HepG2 (cell line): ENCODE data around the gene SLC9A8. TPM values are rescaled to one million over a fixed set of nuclear protein-coding genes. Genes with fewer than 3 reads are reported as not detected.
A peak's percentile ranks its signal among the peaks of the same experiment; 100 is the strongest.

Experiments
- ARNTL ChIP-seq: sonication (generic); formaldehyde crosslinking; IDR thresholded peaks from 2 replicates; pipeline ENCODE4 v1.4.0; 2020; ENCODE audit warnings: mild to moderate bottlenecking, missing genetic modification reagents
- CEBPB ChIP-seq: IDR thresholded peaks from 2 replicates; pipeline ENCODE4 v1.6.1; 2011; ENCODE audit warnings: low read depth, low read length, improper control_type of control experiment, borderline replicate concordance
- JDP2 ChIP-seq: sonication (generic); formaldehyde crosslinking; IDR thresholded peaks from 2 replicates; pipeline ENCODE4 v1.8.1; 2022; ENCODE audit warnings: missing genetic modification reagents, borderline replicate concordance
- NFE2 ChIP-seq: sonication (generic); formaldehyde crosslinking; IDR thresholded peaks from 2 replicates; pipeline ENCODE4 v1.4.0; 2020; ENCODE audit warnings: missing genetic modification reagents
- PAX8 ChIP-seq: sonication (generic); formaldehyde crosslinking; IDR thresholded peaks from 2 replicates; pipeline ENCODE4 v1.8.0; 2022; ENCODE audit warnings: mild to moderate bottlenecking, missing genetic modification reagents, borderline replicate concordance
- PCBP2 ChIP-seq: fragments of 200-400 bp; formaldehyde crosslinking; optimal IDR thresholded peaks from 2 replicates; pipeline ENCODE3; 2018; ENCODE audit warnings: low read length, low read depth; ENCODE audit not compliant: poor library complexity, severe bottlenecking
- SMAD9 ChIP-seq: sonication (generic); formaldehyde crosslinking; IDR thresholded peaks from 2 replicates; pipeline ENCODE4 v1.5.1; 2020; ENCODE audit warnings: mild to moderate bottlenecking, missing genetic modification reagents
- polyA plus RNA-seq, 8 experiments: library from polyadenylated mRNA; depleted of rRNA in 3 of 8; stranded (reverse) in 7 of 8; unstranded in 1 of 8; fragments of >200 nt; fragmentation: Illumina TruSeq in 4 of 8; extraction: Trizol in 4 of 8; gene quantifications; 2 replicates each; pipeline versions ENCODE4 v1.2.1 to v1.2.3, GENCODE V29; 2011 to 2016; ENCODE audit warnings: low read depth in 4 of 8, missing spikeins in 1 of 8, mixed read lengths in 1 of 8; ENCODE audit not compliant: insufficient read depth in 1 of 8
- total RNA-seq, 5 experiments: library from RNA; depleted of rRNA; stranded (reverse); fragments of >200 nt; fragmentation: Illumina TruSeq; extraction: Trizol; gene quantifications; 2 replicates each; pipeline ENCODE4 v1.2.3, GENCODE V29; 2016; ENCODE audit warnings: low read depth in 1 of 5
- TF ChIP-seq, protein P1 (sequence below): sonication (generic); formaldehyde crosslinking; IDR thresholded peaks from 2 replicates; pipeline ENCODE4 v1.5.1; 2020; ENCODE audit warnings: mild to moderate bottlenecking, missing genetic modification reagents, moderate library complexity
- TF ChIP-seq, protein P2 (sequence below): sonication (generic); formaldehyde crosslinking; IDR thresholded peaks from 2 replicates; pipeline ENCODE4 v1.4.0; 2020; ENCODE audit warnings: missing genetic modification reagents, borderline replicate concordance
- TF ChIP-seq, protein P3 (sequence below): sonication (generic); formaldehyde crosslinking; IDR thresholded peaks from 2 replicates; pipeline ENCODE4 v1.8.0; 2022; ENCODE audit warnings: mild to moderate bottlenecking, missing genetic modification reagents, moderate library complexity
- TF ChIP-seq, protein P4 (sequence below): sonication (generic); formaldehyde crosslinking; IDR thresholded peaks from 2 replicates; pipeline ENCODE4 v1.8.0; 2022; ENCODE audit warnings: missing genetic modification reagents, low read depth, mild to moderate bottlenecking, borderline replicate concordance
- TF ChIP-seq, protein P5 (sequence below): sonication (generic); formaldehyde crosslinking; IDR thresholded peaks from 2 replicates; pipeline ENCODE4 v1.5.1; 2020; ENCODE audit warnings: missing genetic modification reagents, mild to moderate bottlenecking, borderline replicate concordance
- TF ChIP-seq, protein P6 (sequence below): fragments of 450-650 bp; IDR thresholded peaks from 2 replicates; pipeline ENCODE4 v1.6.1; 2016

Gene SLC9A8
- total and polyA plus RNA-seq, 2 of the 13 experiments (the other 11 are each of a cell fraction or from before 2014, with no cell fraction given) = 4.1 to 7.4 TPM

DNA sequence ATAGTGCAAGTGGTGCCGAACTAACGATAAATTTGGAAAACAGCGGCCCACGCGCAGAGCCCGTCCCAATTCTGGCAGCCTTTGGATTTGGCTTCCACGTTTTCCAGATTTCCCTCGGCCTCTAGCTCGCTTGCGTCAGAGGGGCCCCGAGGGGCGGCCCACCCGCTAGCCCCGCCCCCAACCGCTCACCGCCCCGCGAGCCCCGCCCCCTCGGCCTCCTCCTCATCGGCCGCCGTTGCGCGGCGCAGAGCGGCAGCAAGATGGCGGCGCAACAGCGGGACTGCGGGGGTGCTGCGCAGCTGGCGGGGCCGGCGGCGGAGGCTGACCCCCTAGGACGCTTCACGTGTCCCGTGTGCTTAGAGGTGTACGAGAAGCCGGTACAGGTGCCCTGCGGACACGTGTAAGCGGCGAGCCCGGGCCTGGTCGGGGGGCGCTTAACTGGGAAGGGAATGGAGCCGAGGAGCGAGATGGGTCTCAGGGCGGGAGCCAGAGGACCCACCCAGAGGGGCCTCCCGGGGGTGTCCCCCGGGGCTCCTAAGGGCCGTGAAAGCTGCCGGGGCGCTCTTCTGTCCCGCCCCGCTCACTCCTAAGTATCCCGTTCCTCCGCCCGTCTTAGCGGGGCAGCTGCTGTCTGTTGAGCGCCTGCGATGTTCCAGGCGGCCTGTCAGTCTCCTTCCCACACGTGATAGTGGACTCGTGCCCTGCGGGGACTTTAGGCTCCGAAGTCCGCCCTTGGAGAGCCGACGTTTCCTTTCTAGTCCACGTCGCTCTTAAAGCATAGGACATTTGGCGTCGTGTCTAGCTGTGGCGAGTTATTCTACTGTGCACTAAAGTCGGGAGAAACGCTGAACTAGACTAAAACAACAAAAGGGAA is 123.8 kb downstream of the SLC9A8 start, which contains the start of gene RNF114 (continued):
- TF ChIP-seq, protein P1, sequence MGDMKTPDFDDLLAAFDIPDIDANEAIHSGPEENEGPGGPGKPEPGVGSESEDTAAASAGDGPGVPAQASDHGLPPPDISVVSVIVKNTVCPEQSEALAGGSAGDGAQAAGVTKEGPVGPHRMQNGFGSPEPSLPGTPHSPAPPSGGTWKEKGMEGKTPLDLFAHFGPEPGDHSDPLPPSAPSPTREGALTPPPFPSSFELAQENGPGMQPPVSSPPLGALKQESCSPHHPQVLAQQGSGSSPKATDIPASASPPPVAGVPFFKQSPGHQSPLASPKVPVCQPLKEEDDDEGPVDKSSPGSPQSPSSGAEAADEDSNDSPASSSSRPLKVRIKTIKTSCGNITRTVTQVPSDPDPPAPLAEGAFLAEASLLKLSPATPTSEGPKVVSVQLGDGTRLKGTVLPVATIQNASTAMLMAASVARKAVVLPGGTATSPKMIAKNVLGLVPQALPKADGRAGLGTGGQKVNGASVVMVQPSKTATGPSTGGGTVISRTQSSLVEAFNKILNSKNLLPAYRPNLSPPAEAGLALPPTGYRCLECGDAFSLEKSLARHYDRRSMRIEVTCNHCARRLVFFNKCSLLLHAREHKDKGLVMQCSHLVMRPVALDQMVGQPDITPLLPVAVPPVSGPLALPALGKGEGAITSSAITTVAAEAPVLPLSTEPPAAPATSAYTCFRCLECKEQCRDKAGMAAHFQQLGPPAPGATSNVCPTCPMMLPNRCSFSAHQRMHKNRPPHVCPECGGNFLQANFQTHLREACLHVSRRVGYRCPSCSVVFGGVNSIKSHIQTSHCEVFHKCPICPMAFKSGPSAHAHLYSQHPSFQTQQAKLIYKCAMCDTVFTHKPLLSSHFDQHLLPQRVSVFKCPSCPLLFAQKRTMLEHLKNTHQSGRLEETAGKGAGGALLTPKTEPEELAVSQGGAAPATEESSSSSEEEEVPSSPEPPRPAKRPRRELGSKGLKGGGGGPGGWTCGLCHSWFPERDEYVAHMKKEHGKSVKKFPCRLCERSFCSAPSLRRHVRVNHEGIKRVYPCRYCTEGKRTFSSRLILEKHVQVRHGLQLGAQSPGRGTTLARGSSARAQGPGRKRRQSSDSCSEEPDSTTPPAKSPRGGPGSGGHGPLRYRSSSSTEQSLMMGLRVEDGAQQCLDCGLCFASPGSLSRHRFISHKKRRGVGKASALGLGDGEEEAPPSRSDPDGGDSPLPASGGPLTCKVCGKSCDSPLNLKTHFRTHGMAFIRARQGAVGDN (CRISPR knock-in tag) = peak; percentile 91
- 0 out of 2 replicates have a peak, but pooled peaks have one; percentile 8 for TF ChIP-seq NFE2
- TF ChIP-seq, protein P2, sequence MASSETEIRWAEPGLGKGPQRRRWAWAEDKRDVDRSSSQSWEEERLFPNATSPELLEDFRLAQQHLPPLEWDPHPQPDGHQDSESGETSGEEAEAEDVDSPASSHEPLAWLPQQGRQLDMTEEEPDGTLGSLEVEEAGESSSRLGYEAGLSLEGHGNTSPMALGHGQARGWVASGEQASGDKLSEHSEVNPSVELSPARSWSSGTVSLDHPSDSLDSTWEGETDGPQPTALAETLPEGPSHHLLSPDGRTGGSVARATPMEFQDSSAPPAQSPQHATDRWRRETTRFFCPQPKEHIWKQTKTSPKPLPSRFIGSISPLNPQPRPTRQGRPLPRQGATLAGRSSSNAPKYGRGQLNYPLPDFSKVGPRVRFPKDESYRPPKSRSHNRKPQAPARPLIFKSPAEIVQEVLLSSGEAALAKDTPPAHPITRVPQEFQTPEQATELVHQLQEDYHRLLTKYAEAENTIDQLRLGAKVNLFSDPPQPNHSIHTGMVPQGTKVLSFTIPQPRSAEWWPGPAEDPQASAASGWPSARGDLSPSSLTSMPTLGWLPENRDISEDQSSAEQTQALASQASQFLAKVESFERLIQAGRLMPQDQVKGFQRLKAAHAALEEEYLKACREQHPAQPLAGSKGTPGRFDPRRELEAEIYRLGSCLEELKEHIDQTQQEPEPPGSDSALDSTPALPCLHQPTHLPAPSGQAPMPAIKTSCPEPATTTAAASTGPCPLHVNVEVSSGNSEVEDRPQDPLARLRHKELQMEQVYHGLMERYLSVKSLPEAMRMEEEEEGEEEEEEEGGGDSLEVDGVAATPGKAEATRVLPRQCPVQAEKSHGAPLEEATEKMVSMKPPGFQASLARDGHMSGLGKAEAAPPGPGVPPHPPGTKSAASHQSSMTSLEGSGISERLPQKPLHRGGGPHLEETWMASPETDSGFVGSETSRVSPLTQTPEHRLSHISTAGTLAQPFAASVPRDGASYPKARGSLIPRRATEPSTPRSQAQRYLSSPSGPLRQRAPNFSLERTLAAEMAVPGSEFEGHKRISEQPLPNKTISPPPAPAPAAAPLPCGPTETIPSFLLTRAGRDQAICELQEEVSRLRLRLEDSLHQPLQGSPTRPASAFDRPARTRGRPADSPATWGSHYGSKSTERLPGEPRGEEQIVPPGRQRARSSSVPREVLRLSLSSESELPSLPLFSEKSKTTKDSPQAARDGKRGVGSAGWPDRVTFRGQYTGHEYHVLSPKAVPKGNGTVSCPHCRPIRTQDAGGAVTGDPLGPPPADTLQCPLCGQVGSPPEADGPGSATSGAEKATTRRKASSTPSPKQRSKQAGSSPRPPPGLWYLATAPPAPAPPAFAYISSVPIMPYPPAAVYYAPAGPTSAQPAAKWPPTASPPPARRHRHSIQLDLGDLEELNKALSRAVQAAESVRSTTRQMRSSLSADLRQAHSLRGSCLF (CRISPR knock-in tag) = no peak
- TF ChIP-seq, protein P3, sequence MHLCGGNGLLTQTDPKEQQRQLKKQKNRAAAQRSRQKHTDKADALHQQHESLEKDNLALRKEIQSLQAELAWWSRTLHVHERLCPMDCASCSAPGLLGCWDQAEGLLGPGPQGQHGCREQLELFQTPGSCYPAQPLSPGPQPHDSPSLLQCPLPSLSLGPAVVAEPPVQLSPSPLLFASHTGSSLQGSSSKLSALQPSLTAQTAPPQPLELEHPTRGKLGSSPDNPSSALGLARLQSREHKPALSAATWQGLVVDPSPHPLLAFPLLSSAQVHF (CRISPR knock-in tag) = peak; percentile 36; the same call in 1 of the 2 replicates
- peak; percentile 78; the same call in 1 of the 2 replicates for TF ChIP-seq ARNTL (CRISPR knock-in tag)
- TF ChIP-seq PCBP2 = no peak
- TF ChIP-seq, protein P4, sequence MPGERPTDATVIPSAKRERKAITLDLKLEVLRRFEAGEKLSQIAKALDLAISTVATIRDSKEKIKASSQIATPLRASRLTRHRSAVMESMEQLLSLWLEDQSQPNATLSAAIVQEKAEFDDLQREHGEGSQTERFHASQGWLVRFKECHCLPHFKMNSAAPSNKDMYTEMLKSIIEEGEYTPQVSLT (CRISPR knock-in tag) = no peak
- no peak; the same call in 1 of the 2 replicates for TF ChIP-seq JDP2 (CRISPR knock-in tag)
- TF ChIP-seq SMAD9 (CRISPR knock-in tag) = no peak
- TF ChIP-seq PAX8 (CRISPR knock-in tag) = no peak
- TF ChIP-seq, protein P5, sequence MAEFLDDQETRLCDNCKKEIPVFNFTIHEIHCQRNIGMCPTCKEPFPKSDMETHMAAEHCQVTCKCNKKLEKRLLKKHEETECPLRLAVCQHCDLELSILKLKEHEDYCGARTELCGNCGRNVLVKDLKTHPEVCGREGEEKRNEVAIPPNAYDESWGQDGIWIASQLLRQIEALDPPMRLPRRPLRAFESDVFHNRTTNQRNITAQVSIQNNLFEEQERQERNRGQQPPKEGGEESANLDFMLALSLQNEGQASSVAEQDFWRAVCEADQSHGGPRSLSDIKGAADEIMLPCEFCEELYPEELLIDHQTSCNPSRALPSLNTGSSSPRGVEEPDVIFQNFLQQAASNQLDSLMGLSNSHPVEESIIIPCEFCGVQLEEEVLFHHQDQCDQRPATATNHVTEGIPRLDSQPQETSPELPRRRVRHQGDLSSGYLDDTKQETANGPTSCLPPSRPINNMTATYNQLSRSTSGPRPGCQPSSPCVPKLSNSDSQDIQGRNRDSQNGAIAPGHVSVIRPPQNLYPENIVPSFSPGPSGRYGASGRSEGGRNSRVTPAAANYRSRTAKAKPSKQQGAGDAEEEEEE (CRISPR knock-in tag) = no peak
- TF ChIP-seq, protein P6, sequence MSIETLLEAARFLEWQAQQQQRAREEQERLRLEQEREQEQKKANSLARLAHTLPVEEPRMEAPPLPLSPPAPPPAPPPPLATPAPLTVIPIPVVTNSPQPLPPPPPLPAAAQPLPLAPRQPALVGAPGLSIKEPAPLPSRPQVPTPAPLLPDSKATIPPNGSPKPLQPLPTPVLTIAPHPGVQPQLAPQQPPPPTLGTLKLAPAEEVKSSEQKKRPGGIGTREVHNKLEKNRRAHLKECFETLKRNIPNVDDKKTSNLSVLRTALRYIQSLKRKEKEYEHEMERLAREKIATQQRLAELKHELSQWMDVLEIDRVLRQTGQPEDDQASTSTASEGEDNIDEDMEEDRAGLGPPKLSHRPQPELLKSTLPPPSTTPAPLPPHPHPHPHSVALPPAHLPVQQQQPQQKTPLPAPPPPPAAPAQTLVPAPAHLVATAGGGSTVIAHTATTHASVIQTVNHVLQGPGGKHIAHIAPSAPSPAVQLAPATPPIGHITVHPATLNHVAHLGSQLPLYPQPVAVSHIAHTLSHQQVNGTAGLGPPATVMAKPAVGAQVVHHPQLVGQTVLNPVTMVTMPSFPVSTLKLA = no peak; the same call in 1 of the 2 replicates
- TF ChIP-seq CEBPB = peak; percentile 91
